Measurements from ENCODE around the gene KYAT1.

The KYAT1 gene

DNA sequence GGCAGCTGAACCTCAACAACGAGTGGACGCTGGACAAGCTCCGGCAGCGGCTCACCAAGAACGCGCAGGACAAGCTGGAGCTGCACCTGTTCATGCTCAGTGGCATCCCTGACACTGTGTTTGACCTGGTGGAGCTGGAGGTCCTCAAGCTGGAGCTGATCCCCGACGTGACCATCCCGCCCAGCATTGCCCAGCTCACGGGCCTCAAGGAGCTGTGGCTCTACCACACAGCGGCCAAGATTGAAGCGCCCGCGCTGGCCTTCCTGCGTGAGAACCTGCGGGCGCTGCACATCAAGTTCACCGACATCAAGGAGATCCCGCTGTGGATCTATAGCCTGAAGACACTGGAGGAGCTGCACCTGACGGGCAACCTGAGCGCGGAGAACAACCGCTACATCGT, 26.6 kb upstream of the KYAT1 start:
- no peak for DNase-seq (ENCODE audit: low read depth in 2 of 2)

DNA sequence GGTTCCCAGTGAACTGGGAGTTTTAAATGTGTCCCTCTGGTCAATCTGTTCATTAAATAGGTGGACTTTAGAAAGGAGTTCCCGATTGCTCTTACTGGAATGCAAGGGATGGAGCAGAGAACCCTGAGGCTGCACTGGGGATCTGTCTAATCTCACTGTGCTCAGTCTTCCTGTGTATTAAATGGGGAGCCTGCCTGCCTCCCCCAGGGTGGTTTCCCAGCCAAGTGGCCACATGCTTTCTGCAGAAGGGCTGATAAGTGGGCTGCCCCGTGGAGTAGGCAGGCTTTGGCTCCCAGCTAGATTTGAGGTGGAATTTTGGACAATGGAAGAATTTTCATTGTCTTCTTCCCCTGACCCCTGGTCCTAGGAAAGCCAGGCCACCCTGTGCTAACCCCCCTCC, 25.0 kb upstream of the KYAT1 start:
- no peak for DNase-seq (ENCODE audit: low read depth in 2 of 2)

DNA sequence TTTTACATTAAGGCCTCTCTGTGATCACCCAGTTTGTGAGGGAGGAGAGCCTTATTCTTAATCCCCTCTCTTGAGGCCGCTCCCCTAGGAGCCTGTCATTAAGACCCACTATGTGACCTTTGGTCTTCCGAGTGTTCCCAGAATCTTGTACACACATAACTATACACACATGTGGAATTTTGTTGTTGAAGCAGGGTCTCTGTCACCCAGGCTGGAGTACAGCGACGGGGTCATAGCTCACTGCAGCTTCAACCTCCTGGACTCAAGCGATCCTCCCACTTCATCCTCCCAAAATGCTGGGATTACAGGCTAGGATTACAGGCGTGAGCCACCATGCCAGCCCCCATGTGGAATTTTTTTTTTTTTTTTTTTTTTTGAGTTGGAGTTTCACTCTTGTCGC, 24.2 kb upstream of the KYAT1 start:
- DNase-seq (ENCODE audit: low read depth in 2 of 2) = no peak

- DNase-seq (ENCODE audit: low read depth in 2 of 2) = no peak
Observed at GRCh38 chr9:128903871-128904620, 22.3 kb upstream of the KYAT1 start.

- no peak for DNase-seq (ENCODE audit: low read depth in 2 of 2)
Observed at GRCh38 chr9:128903079-128903461, 21.3 kb upstream of the KYAT1 start.

DNA sequence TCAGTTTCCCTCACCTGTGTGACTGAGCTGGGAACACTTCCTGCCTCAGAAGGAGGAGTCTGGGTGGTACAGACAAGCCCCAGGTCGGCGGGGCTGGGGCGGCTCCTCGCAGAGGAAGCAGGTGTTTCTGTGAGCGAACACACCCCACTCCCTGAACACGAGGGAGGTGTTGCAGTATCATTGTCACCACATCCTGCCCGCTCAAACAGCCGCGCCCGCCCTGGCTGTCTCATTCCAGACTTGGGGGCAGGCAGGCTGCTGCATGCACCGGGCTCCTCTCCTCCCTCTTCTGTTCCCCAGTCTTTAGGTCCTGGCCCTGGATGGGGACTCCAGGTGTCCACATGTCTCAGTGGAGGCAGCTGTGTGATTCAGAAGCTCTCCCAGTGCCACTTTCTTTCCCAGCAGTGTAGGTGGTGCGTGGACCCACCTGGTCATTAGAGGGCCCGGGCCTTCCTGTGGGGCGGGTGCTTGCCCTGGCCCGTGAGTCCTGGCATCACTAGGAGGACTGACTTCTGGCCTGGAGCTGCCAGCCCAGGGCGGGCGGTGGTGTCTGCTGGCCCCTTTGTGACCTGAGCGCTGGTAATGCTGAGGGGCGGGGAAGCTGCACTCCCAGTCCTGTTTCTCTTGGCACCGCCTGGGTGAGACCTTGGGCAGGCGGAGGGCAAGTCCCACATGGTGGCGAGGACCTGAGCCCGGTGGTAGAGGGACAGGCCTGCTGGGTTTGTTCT, 20.8 kb upstream of the KYAT1 start:
- DNase-seq (ENCODE audit: low read depth in 2 of 2) = peak; percentile 60 to 75

DNA sequence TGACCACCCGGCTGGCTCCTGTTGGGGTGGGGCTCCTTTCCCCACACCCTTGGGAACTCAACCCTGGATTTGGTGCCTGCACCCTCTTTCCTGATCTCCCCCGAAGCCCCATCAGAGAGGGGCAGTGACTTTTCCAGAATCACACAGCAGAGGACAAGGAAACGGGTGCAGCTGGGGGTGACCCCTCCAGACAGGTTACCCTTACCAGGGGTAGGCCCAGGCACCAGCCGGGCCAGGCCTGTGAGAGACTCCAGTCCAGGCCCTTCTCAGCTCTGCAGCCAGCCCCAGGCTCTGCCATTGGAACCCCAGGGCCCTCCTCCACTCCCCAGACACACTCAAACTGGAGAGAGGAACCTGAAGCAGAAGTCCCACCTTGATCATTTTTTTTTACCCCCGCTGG, 20.1 kb upstream of the KYAT1 start:
- no peak for DNase-seq (ENCODE audit: low read depth in 2 of 2)

GRCh38 chr9:128901379-128901778, 19.6 kb upstream of the KYAT1 start:
- DNase-seq (ENCODE audit: low read depth in 2 of 2) = no peak

GRCh38 chr9:128899566-128900322, 18.0 kb upstream of the KYAT1 start:
- no peak for DNase-seq (ENCODE audit: low read depth in 2 of 2)

- no peak for DNase-seq (ENCODE audit: low read depth in 2 of 2)
Observed at GRCh38 chr9:128898845-128899565, 17.3 kb upstream of the KYAT1 start.

- DNase-seq (ENCODE audit: low read depth in 2 of 2) = no peak
Observed at GRCh38 chr9:128898382-128898781, 16.6 kb upstream of the KYAT1 start.

- DNase-seq (ENCODE audit: low read depth in 2 of 2) = no peak
Observed at GRCh38 chr9:128895556-128895955, 13.8 kb upstream of the KYAT1 start.

- no peak for DNase-seq (ENCODE audit: low read depth in 2 of 2)
Observed at GRCh38 chr9:128894764-128895163, 13.0 kb upstream of the KYAT1 start.

DNA sequence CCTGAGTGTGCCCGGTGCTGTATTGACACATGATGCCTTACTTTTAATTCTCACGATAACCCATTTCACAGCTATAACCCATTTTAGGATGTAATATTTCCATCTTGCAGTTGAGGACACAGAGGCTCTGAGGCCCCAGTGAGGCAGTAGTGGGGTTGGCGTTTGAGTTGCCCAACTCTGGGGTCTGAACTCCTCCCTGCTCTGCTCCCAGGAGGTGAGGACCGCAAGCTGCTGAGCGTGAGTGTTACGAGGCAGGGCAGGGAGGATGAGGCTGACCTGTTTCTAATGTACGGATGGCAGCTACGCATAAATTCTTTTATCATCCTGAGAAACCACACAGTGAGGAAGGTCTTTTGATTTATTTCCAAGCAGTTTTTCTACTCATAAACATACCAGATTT, 11.6 kb upstream of the KYAT1 start:
- no peak for DNase-seq (ENCODE audit: low read depth in 2 of 2)

GRCh38 chr9:128892221-128892921, 10.6 kb upstream of the KYAT1 start:
- no peak for DNase-seq (ENCODE audit: low read depth in 2 of 2)

- no peak for DNase-seq (ENCODE audit: low read depth in 2 of 2)
Observed at GRCh38 chr9:128891321-128892220, 9.8 kb upstream of the KYAT1 start.

DNA sequence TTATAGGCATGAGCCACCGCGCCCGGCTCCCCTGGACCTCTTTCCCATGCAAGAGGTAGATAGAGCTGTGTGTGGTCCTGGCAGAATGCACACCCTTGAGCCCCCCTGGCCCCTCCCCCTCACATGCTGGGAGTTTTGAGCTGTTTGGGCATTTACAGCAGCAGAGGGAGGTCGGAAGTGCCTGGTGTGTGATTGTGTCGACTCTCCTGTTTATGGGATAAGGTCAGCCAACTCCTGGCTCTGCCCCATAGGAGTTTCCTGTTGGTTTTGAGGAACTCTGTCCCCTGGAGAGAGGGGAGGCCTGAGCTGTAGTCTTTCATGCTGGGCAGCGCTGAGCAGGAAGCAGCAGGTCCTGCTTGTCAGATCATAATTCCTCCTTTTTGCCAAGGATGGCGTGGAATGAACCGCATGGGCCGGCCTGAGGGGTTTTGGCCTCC, 6.2 kb upstream of the KYAT1 start:
- no peak for DNase-seq (ENCODE audit: low read depth in 2 of 2)

- DNase-seq (ENCODE audit: low read depth in 2 of 2) = no peak
Observed at GRCh38 chr9:128887049-128887448, 5.3 kb upstream of the KYAT1 start.

- DNase-seq (ENCODE audit: low read depth in 2 of 2) = no peak
Observed at GRCh38 chr9:128886211-128886891, 4.6 kb upstream of the KYAT1 start.

GRCh38 chr9:128885798-128886197, 4.0 kb upstream of the KYAT1 start:
- DNase-seq (ENCODE audit: low read depth in 2 of 2) = no peak
